HepG2 (cell line): ENCODE data around the gene LMAN1L. TPM values are rescaled to one million over a fixed set of nuclear protein-coding genes. Genes with fewer than 3 reads are reported as not detected.

Experiments
- CREB1 ChIP-seq, 2 experiments: fragments of 450-650 bp in 1 of 2; IDR thresholded peaks; 2 replicates each; pipeline ENCODE4 v1.6.1; 2016 to 2017; ENCODE audit warnings: control low read depth in 1 of 2, mild to moderate bottlenecking in 1 of 2, missing compliant biosample characterization in 1 of 2, missing genetic modification characterization in 1 of 2
- FOXA1 ChIP-seq, 2 experiments: fragments of 450-650 bp in 1 of 2; sonication (generic) in 1 of 2; formaldehyde crosslinking in 1 of 2; IDR thresholded peaks; 2 replicates each; pipeline versions ENCODE4 v1.4.0 to v1.6.1; 2016 to 2020; ENCODE audit warnings: missing genetic modification reagents in 1 of 2
- KLF16 ChIP-seq, 2 experiments: sonication (generic) in 1 of 2; formaldehyde crosslinking in 1 of 2; IDR thresholded peaks; 2 replicates each; pipeline versions ENCODE4 v1.6.1 to v1.8.0; 2016 to 2023; ENCODE audit warnings: missing genetic modification reagents in 2 of 2, missing compliant biosample characterization in 1 of 2
- NCOA1 ChIP-seq: sonication (generic); formaldehyde crosslinking; IDR thresholded peaks from 2 replicates; pipeline ENCODE4 v1.9.0; 2021; ENCODE audit warnings: missing genetic modification reagents
- NFIB ChIP-seq: sonication (generic); formaldehyde crosslinking; IDR thresholded peaks from 2 replicates; pipeline ENCODE4 v1.9.0; 2021; ENCODE audit warnings: missing genetic modification reagents, mild to moderate bottlenecking, borderline replicate concordance
- NFYC ChIP-seq: IDR thresholded peaks from 2 replicates; pipeline ENCODE4 v1.6.1; 2016; ENCODE audit warnings: missing genetic modification reagents, missing compliant biosample characterization
- RBFOX2 ChIP-seq: fragments of 200-400 bp; formaldehyde crosslinking; IDR thresholded peaks from 2 replicates; pipeline ENCODE4 v1.6.1; 2017; ENCODE audit warnings: low read depth, mild to moderate bottlenecking, low read length
- SNAI1 ChIP-seq: sonication (generic); formaldehyde crosslinking; IDR thresholded peaks from 2 replicates; pipeline ENCODE4 v1.5.0; 2020; ENCODE audit warnings: mild to moderate bottlenecking, missing genetic modification reagents, borderline replicate concordance
- SRSF1 ChIP-seq: fragments of 200-400 bp; formaldehyde crosslinking; optimal IDR thresholded peaks from 2 replicates; pipeline ENCODE3; 2017; ENCODE audit warnings: mild to moderate bottlenecking, low read depth, low read length, moderate library complexity
- STAT6 ChIP-seq: sonication (generic); formaldehyde crosslinking; IDR thresholded peaks from 2 replicates; pipeline ENCODE4 v1.4.0; 2020; ENCODE audit warnings: missing genetic modification reagents, mild to moderate bottlenecking, borderline replicate concordance
- TCF7L2 ChIP-seq: IDR thresholded peaks from 2 replicates; pipeline ENCODE4 v1.6.1; 2011; ENCODE audit warnings: mild to moderate bottlenecking, low read depth, low read length, moderate library complexity
- ZBTB14 ChIP-seq: sonication (generic); formaldehyde crosslinking; IDR thresholded peaks from 2 replicates; pipeline ENCODE4 v1.4.0; 2020; ENCODE audit warnings: missing genetic modification reagents
- ZFP91 ChIP-seq: sonication (generic); formaldehyde crosslinking; IDR thresholded peaks from 2 replicates; pipeline ENCODE4 v1.9.0; 2022; ENCODE audit warnings: missing genetic modification reagents, mild to moderate bottlenecking, borderline replicate concordance
- ZNF205 ChIP-seq: IDR thresholded peaks from 2 replicates; pipeline ENCODE4 v1.6.1; 2018; ENCODE audit warnings: missing biosample characterization, missing genetic modification reagents
- ZNF224 ChIP-seq: sonication (generic); formaldehyde crosslinking; IDR thresholded peaks from 2 replicates; pipeline ENCODE4 v1.5.0; 2020; ENCODE audit warnings: mild to moderate bottlenecking, missing genetic modification reagents
- ZNF276 ChIP-seq: sonication (generic); formaldehyde crosslinking; IDR thresholded peaks from 2 replicates; pipeline ENCODE4 v1.4.0; 2020; ENCODE audit warnings: mild to moderate bottlenecking, low read depth, missing genetic modification reagents
- ZNF331 ChIP-seq: sonication (generic); formaldehyde crosslinking; IDR thresholded peaks from 2 replicates; pipeline ENCODE4 v1.4.0; 2020; ENCODE audit warnings: missing genetic modification reagents
- ZNF619 ChIP-seq: sonication (generic); formaldehyde crosslinking; IDR thresholded peaks from 2 replicates; pipeline ENCODE4 v1.4.0; 2020; ENCODE audit warnings: mild to moderate bottlenecking, missing genetic modification reagents
- ZNF766 ChIP-seq: sonication (generic); formaldehyde crosslinking; IDR thresholded peaks from 2 replicates; pipeline ENCODE4 v1.5.0; 2020; ENCODE audit warnings: missing genetic modification reagents, borderline replicate concordance
- ZNF841 ChIP-seq: sonication (generic); formaldehyde crosslinking; IDR thresholded peaks from 2 replicates; pipeline ENCODE4 v1.8.1; 2023; ENCODE audit warnings: missing genetic modification reagents, borderline replicate concordance
- polyA plus RNA-seq, 8 experiments: library from polyadenylated mRNA; depleted of rRNA in 3 of 8; stranded (reverse) in 7 of 8; unstranded in 1 of 8; fragments of >200 nt; fragmentation: Illumina TruSeq in 4 of 8; extraction: Trizol in 4 of 8; gene quantifications; 2 replicates each; pipeline versions ENCODE4 v1.2.1 to v1.2.3, GENCODE V29; 2011 to 2016; ENCODE audit warnings: low read depth in 4 of 8, missing spikeins in 1 of 8, mixed read lengths in 1 of 8; ENCODE audit not compliant: insufficient read depth in 1 of 8
- total RNA-seq, 5 experiments: library from RNA; depleted of rRNA; stranded (reverse); fragments of >200 nt; fragmentation: Illumina TruSeq; extraction: Trizol; gene quantifications; 2 replicates each; pipeline ENCODE4 v1.2.3, GENCODE V29; 2016; ENCODE audit warnings: low read depth in 1 of 5

LMAN1L gene
- total and polyA plus RNA-seq, 2 of the 13 experiments (the other 11 are each of a cell fraction or from before 2014, with no cell fraction given) = not detected

GRCh38 chr15:74842581-74843444 lies 30.2 kb downstream of the LMAN1L start, which contains the start of gene ULK3 (continued):
- TF ChIP-seq ZBTB14 (CRISPR knock-in tag) = peak; percentile 93
- TF ChIP-seq SRSF1 = no peak
- no peak for TF ChIP-seq ZNF841 (CRISPR knock-in tag)
- TF ChIP-seq STAT6 (CRISPR knock-in tag) = no peak; the same call in 1 of the 2 replicates
- no peak for TF ChIP-seq NFIB (CRISPR knock-in tag)
- peak; percentile 64 for TF ChIP-seq ZNF205 (CRISPR knock-in tag)
- TF ChIP-seq ZNF619 (CRISPR knock-in tag) = no peak
- no peak for TF ChIP-seq CREB1 (IDR thresholded peaks at IDR 0.05)
- no peak for TF ChIP-seq CREB1 (CRISPR knock-in tag; IDR thresholded peaks at IDR 0.05)
- TF ChIP-seq KLF16 (CRISPR knock-in tag; IDR thresholded peaks at IDR 0.05) = 0 out of 4 replicates have a peak, but pooled peaks of 1 of the 2 experiments have one; percentile 38
- TF ChIP-seq ZNF224 (CRISPR knock-in tag) = no peak
- no peak for TF ChIP-seq ZNF766 (CRISPR knock-in tag)
- TF ChIP-seq ZFP91 (CRISPR knock-in tag) = peak; percentile 42; the same call in 1 of the 2 replicates
- TF ChIP-seq FOXA1 (IDR thresholded peaks at IDR 0.05) = no peak
- TF ChIP-seq FOXA1 (CRISPR knock-in tag; IDR thresholded peaks at IDR 0.05) = no peak
- no peak for TF ChIP-seq ZNF276
- TF ChIP-seq NFYC = peak; percentile 49
- peak; percentile 75 for TF ChIP-seq RBFOX2
- TF ChIP-seq SNAI1 (CRISPR knock-in tag) = 0 out of 2 replicates have a peak, but pooled peaks have one; percentile 59
- TF ChIP-seq NCOA1 (CRISPR knock-in tag) = no peak
- no peak for TF ChIP-seq TCF7L2
- no peak; the same call in 1 of the 2 replicates for TF ChIP-seq ZNF331 (CRISPR knock-in tag)
